Measurements from ENCODE around the gene TMTC2. TPM values are rescaled to one million over a fixed set of nuclear protein-coding genes. Genes with fewer than 3 reads are reported as not detected.

TMTC2 gene
- total and polyA plus RNA-seq, 10 of the 15 experiments (the other 5 are each of a cell fraction or from before 2014, with no cell fraction given) = 0.14 to 9.7 (median 1.2) TPM

GRCh38 chr12:82663893-82664292 is 22.8 kb upstream of the TMTC2 start:
- H3K27ac ChIP-seq (ENCODE audit: control insufficient read depth, insufficient read depth) = no peak overlapping the region
- BruUV-seq (replicated peaks) = no TSS peak
- 43% methylated on average over 7 of the region's 7 CpGs for WGBS (ENCODE audit: insufficient coverage, insufficient replicate concordance, low lambda C conversion rate, missing lambda C conversion rate)
- RAD21 ChIA-PET (ENCODE audit: unreplicated experiment) = no interaction called here
- in situ Hi-C loops (cut with MboI) (no loop called here), intact Hi-C loops (cut with micrococcal nuclease; ENCODE audit: unreplicated experiment) (no loop called here)
- no peak overlapping the region for H2AFZ ChIP-seq (ENCODE audit: control insufficient read depth, low read depth, low read length)
- CTCF ChIA-PET = interaction anchor here (0.8 to 3.9 kb wide), 2 partner anchors 22 to 27 kb away, joined by 3 to 14 read pairs; no protein-coding TSS in a partner anchor
- SMC1A ChIA-PET (ENCODE audit: uncharacterized antibody, unreplicated experiment) = interaction anchor here (1.2 kb wide), 1 partner anchor 16 kb away, joined by 3 read pairs; no protein-coding TSS in a partner anchor
- no peak for FAIRE-seq
- H3K4me1 ChIP-seq (ENCODE audit: control insufficient read depth, insufficient read depth, low read length) = no peaks in the 10 kb centered on the region
- ATAC-seq = no peak
- DNase-seq (ENCODE audit: low read depth, low spot score) = no peak
- H3K4me2 ChIP-seq (ENCODE audit: control insufficient read depth, insufficient read depth) = no peak overlapping the region
- no peaks in the 10 kb centered on the region for H4K20me1 ChIP-seq (ENCODE audit: control insufficient read depth, insufficient read depth)
- H3K79me2 ChIP-seq (ENCODE audit: control insufficient read depth, insufficient read depth, low read length) = no peaks in the 10 kb centered on the region
- TF ChIP-seq BHLHE40 (IDR thresholded peaks at IDR 0.05; ENCODE audit: borderline replicate concordance in 1 of 2, low read depth in 2 of 2, low read length in 1 of 2) (no peak), ESRRA (IDR thresholded peaks at IDR 0.05; ENCODE audit: low read length) (no peak), CEBPB (IDR thresholded peaks at IDR 0.05; ENCODE audit: borderline replicate concordance in 1 of 2, low read depth in 2 of 2, low read length in 2 of 2) (no peak), RELA (IDR thresholded peaks at IDR 0.05; ENCODE audit: borderline replicate concordance, partially characterized antibody) (no peak), CHD4 (IDR thresholded peaks at IDR 0.05) (no peak), NFYB (IDR thresholded peaks at IDR 0.05; ENCODE audit: insufficient read depth, low read depth, low read length) (no peak), IKZF1 (conservative IDR thresholded peaks at IDR 0.05) (no peak), CHD2 (IDR thresholded peaks at IDR 0.05; ENCODE audit: borderline replicate concordance, low read depth, low read length) (no peak), ZNF274 (IDR thresholded peaks at IDR 0.05; ENCODE audit: insufficient read depth, insufficient read length) (no peak), SRF (IDR thresholded peaks at IDR 0.05; ENCODE audit: low read depth in 2 of 2, low read length in 2 of 2) (no peak), STAT1 (conservative IDR thresholded peaks at IDR 0.05) (no peak), CBX3 (IDR thresholded peaks at IDR 0.05; ENCODE audit: borderline replicate concordance, low read depth) (no peak)
- TF ChIP-seq, protein P1, sequence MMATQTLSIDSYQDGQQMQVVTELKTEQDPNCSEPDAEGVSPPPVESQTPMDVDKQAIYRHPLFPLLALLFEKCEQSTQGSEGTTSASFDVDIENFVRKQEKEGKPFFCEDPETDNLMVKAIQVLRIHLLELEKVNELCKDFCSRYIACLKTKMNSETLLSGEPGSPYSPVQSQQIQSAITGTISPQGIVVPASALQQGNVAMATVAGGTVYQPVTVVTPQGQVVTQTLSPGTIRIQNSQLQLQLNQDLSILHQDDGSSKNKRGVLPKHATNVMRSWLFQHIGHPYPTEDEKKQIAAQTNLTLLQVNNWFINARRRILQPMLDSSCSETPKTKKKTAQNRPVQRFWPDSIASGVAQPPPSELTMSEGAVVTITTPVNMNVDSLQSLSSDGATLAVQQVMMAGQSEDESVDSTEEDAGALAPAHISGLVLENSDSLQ (IDR thresholded peaks at IDR 0.05) = no peak
- POLR2A ChIA-PET = no interaction called here
- H3K4me3 ChIP-seq = no peak overlapping the region
- H3K27me3 ChIP-seq (replicated peaks in 1 of 2; ENCODE audit: control insufficient read depth in 2 of 2, insufficient read depth in 2 of 2, low read length in 1 of 2) = no peaks in the 10 kb centered on the region
- H3K9ac ChIP-seq (ENCODE audit: control insufficient read depth, insufficient read depth, low read length) = no peak overlapping the region
- H3K36me3 ChIP-seq (ENCODE audit: control insufficient read depth in 2 of 2, insufficient read depth in 2 of 2, low read length in 1 of 2) = no peaks in the 10 kb centered on the region
- H3K9me3 ChIP-seq (replicated peaks; ENCODE audit: control insufficient read depth, insufficient read depth, low read length) = no peaks in the 10 kb centered on the region

Measured in GM12878 (cell line).